ENCODE measurements around the gene TRIM10.
A peak's percentile ranks its signal among the peaks of the same experiment; 100 is the strongest.
"Not testable (repeated sequence)": the region's sequence is repeated elsewhere in the genome, so short reads cannot be mapped to it uniquely, and the experiment has no call there.

The TRIM10 gene

DNA sequence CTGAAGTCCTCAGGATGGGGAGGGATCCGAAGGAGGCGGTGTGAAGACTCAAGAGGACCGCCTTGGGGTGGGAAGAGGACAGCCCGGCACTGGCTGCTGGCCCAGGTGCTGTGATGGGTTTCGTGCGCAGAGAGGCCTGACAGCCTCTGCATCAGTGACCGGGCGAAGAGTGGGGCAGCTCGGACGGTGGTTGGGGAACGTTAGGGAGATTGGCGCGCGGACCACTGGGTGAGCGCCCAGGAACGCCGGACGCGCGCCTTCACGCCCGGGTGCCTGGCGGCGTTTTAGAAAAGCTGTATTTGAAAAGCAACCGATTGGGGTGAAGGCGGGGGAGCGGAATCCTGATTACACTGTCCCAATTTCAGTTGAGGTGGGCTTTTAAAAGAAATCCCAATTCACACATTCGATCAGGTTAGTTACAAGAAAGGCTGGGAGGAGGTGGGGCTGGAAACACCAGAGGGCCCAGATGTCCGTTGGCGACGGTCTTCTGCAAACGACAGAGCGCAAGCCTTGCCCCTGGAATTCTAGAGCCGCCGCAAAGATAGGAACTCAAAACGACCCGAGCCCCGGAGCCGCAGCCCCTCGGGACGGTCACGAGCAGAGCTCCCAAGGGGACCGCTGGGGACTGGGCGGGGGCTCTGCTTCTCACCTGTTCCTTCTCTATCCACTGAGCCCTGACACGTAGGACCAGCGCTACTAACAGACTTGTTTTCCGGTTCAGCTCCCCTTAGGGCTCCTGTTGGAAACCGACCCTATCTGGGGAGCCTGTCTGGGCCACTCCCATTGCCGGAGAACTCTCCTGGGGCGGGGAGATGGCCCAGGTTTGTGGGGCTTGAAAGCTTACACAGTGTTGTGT, 33.5 kb downstream of the TRIM10 start:
- no peak for DNase-seq

- DNase-seq, result no peak
Observed at GRCh38 chr6:30122515-30122914, 38.5 kb downstream of the TRIM10 start.

DNA sequence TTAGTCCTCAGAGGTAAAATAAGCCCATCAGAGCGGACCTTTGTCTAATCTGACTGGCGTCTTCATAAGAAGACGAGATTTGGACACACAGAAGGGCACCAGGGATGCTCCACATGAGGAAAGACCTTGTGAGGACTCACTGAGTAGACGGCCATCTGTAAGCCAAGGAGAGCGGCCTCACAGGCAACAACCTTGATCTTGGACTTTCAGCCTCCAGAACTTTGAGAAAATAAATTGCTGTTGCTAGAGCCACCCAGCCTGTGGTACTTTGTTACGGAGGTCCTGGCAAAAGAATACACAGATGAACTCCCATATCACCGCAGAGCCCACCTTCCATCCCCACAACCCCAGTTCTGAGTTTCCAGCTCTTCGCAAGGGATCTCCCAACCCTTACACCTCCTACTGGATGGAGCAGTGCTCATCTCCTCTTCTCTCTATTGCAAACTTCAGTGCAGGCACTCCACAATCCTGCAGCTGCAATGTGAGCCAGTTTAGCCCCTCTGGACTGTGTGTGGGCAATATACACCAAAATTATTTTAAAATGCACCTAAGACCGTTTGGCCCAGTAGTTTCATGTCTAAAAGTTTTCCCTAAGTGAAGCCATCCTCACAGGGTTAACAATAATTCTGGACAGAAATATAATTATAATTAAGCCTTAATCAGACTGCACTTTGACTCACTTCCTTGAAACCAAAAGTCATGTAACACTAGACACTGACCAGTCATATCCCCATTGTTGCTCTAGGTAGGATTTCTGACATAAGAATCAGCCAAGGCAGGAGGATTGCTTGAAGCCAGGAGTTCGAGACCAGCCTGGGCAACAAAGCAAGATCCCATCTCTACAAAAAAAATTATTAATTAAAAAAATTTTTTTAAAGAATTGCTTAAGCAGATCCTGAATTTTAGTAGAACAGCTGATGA, 39.3 kb downstream of the TRIM10 start:
- DNase-seq, result no peak

GRCh38 chr6:30118691-30119090, 42.3 kb downstream of the TRIM10 start:
- DNase-seq, result not testable (repeated sequence)

- DNase-seq, result no peak
Observed at GRCh38 chr6:30116724-30117123, 44.3 kb downstream of the TRIM10 start.

GRCh38 chr6:30113841-30114240, 47.2 kb downstream of the TRIM10 start:
- DNase-seq, result no peak

GRCh38 chr6:30113003-30113759, 47.8 kb downstream of the TRIM10 start, which contains the start of gene TRIM31:
Gene TRIM31, minus strand, starts transcription at chr6:30113090. Its CDS starts 285 bp downstream, at chr6:30112805.
- no peak for DNase-seq

DNA sequence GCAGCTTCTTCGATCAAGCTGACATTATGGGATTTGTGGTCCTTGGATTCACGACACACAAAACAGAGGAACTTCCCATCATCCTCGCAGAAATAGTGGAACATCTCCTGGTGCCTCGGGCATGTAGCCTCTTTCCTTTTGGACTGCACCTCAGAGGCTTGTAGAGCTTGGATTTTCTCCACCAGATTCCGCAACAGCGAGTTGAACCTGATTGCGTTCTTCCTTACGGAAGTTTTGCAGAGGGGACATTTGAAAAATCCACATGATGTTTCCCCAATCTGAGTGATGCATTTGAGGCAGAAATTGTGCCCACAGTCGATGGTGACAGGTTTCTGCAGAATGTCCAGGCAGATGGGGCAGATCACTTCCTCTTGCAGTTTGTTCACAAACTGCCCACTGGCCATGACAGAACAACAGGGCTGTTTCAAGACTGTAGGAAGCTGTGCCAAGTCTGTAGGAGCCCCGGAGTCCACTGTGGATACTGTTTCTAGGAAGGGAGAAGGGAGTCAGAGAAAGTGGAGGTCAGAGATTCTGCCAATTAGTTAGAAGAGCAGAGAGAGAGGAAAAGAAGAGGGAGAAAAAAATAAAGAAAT, 48.5 kb downstream of the TRIM10 start:
- DNase-seq, result no peak

DNA sequence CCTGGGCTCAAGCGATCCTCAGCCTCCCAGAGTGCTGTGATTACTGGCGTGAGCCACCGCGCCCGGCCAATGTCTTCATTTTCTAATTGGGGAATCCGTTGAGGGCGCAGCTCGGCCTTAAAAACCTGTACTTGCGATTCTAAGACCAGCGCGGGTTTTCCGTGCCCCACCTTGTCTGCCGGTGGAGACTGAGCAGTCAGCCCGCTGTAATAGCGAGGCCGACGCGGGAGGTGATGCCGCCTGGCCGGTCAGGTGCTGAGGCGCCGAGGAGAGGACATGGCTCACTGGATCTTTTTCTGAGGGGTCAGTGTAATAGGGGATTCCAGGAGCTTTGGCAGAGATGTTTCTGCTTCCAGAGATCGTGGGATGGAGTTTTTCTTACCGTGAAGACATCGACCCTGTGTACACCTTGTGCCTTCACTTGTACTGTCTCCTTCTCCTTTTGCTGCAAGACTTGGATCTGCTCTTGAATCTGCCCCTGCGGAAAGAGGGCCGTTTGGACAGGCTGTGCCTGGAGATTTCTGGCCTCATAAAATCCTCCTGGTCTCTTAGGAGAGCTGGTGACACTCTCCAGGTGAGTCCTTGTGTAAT, 49.6 kb downstream of the TRIM10 start:
- no peak for DNase-seq

DNA sequence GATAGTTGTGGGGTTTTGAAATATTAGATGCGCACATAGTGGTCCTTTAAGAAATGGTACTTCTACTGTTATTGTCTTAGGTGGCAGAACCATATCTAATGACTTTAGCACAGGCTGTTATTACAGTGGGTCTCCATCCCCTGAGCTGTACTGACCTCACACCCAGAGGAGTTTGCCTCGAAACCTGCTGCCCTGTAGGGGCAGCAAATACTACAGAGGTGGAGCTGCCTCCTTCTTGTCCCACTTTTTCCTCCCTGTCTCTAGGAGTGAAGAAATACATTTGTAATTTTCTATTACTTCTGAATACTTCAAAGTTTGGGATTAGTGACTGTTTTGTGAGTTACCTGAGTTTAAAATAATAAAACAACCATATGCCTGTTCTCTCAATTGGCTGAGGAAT, 56.4 kb downstream of the TRIM10 start:
- DNase-seq, result no peak

DNA sequence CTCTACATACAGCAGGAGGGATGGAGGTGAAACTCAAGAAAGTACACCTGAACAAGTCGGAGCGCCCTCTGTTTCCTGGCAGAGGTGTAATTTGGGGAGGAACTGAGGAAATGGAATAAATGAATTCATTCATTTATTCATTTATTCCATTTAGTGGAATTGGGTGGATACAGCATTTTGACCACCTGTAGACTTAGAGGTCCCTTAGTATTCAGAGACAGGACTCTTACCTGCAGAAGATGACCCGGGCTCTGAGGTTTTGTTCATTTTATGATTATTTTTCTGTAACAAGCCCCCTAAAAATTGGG, 57.2 kb downstream of the TRIM10 start:
- no peak for DNase-seq

- peak; percentile 85 for DNase-seq
Observed at GRCh38 chr6:30102970-30103871, 57.8 kb downstream of the TRIM10 start.

DNA sequence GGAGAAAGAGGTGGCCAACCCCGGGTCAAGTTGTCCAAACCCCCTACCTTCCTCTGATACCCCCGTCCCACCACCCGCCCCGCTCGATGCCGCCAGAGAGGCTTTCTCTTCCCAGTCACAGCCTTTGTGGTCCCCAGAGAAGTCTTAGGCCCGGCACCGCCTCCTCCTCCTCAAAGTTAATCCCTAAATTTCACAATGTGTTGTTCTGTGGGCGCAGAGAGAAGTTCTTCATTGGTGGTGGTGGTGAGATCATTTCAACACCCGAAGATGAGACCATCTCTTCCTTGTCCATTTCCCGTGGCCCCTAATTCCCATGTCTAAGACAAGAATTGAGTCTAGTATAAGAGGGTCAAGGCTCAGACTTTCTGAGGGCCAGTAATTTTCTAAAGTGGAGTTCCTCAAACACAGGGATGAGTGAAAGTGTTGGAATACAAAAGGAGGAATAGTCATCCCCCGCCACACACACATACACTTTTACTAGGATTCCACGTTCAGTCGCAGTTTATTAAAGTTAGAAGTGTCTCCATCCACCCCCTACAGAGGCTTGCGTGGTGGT, 58.5 kb downstream of the TRIM10 start:
- DNase-seq, result no peak
